Panc1 (cell line): ENCODE results near the gene ABCB7. TPM values are rescaled to one million over a fixed set of nuclear protein-coding genes. Genes with fewer than 3 reads are reported as not detected.

Source experiments
- ATAC-seq: fragments of 200-7000 bp; cut with Tn5 transposase; 2 replicates; pipeline ENCODE4 v1.9.1; 2020; ENCODE audit warnings: mild to moderate bottlenecking, moderate library complexity
- BruUV-seq: library from RNA; stranded (reverse); fragments of 400-500 nt; replicated peaks from 2 replicates; lab custom pipeline; 2021; lab: Mats Ljungman, UMichigan
- CTCF ChIA-PET: fragments of 300-600 bp; sonication (Branson Sonifier 250); formaldehyde crosslinking; loops from one replicate; lab custom pipeline; 2022; ENCODE audit warnings: antibody characterized with exemption; lab: Charles Lee
- POLR2A ChIA-PET: fragments of 300-600 bp; sonication (Branson Sonifier 250); formaldehyde crosslinking; loops from one replicate; lab custom pipeline; 2022; ENCODE audit warnings: antibody characterized with exemption; lab: Charles Lee
- DNase-seq: peaks from one replicate; pipeline ENCODE4 v3.0.0-alpha.2; 2010; ENCODE audit warnings: low read depth, low spot score
- H3K27ac ChIP-seq: 2 replicates; pipeline ENCODE4 v1.5.1; 2011; ENCODE audit warnings: mild to moderate bottlenecking, low read length, inconsistent platforms
- H3K27me3 ChIP-seq: fragments of 200-500 bp; sonication (Bioruptor generic); 2 replicates; pipeline ENCODE4 v1.6.0; 2014; ENCODE audit warnings: low read length, inconsistent platforms; ENCODE audit not compliant: control insufficient read depth, insufficient read depth
- H3K36me3 ChIP-seq: fragments of 200-500 bp; sonication (Bioruptor generic); 2 replicates; pipeline ENCODE4 v1.5.1; 2014; ENCODE audit warnings: inconsistent platforms, mild to moderate bottlenecking, low read length, moderate library complexity; ENCODE audit not compliant: control insufficient read depth, insufficient read depth
- H3K4me1 ChIP-seq: 2 replicates; pipeline ENCODE4 v1.5.1; 2011; ENCODE audit warnings: inconsistent platforms, mild to moderate bottlenecking, low read length, moderate library complexity; ENCODE audit not compliant: control insufficient read depth, insufficient read depth
- H3K4me3 ChIP-seq, 2 experiments: 2 replicates each; pipeline ENCODE4 v1.5.1; 2011 to 2012; ENCODE audit warnings: low read depth in 2 of 2, low read length in 2 of 2, mild to moderate bottlenecking in 2 of 2, inconsistent platforms in 1 of 2, moderate library complexity in 1 of 2
- H3K9me3 ChIP-seq: fragments of 200-500 bp; sonication (Bioruptor generic); 2 replicates; pipeline ENCODE4 v1.5.1; 2014; ENCODE audit warnings: low read depth, mild to moderate bottlenecking, inconsistent platforms, low read length, moderate library complexity; ENCODE audit not compliant: control insufficient read depth, insufficient read depth
- POLR2AphosphoS5 ChIP-seq: IDR thresholded peaks from 2 replicates; pipeline ENCODE4 v1.6.1; 2012; ENCODE audit warnings: mild to moderate bottlenecking, low read depth, low read length, moderate library complexity
- SIN3A ChIP-seq: IDR thresholded peaks from 2 replicates; pipeline ENCODE4 v1.6.1; 2012; ENCODE audit warnings: low read depth, mild to moderate bottlenecking, low read length, moderate library complexity, borderline replicate concordance; ENCODE audit not compliant: insufficient read depth
- TCF7L2 ChIP-seq: IDR thresholded peaks from 2 replicates; pipeline ENCODE4 v1.6.1; 2011; ENCODE audit warnings: mild to moderate bottlenecking, low read depth, low read length, inconsistent platforms
- in situ Hi-C: cut with HindIII; loops from 2 replicates; pipeline ENCODE4 v1.10.0; 2016; ENCODE audit warnings: low sequenced_read_pairs, low pct_unique_long_range_greater_than_20kb
- intact Hi-C: fragments of 100-400 bp; cut with micrococcal nuclease; formaldehyde crosslinking; loops from one replicate; pipeline ENCODE4 v1.10.0; 2022; ENCODE audit not compliant: unreplicated experiment
- total RNA-seq: library from RNA; stranded (reverse); gene quantifications from one replicate; pipeline ENCODE4 v1.2.1, GENCODE V29; 2021; ENCODE audit not compliant: unreplicated experiment
- TF ChIP-seq, protein P1 (sequence below): fragments of 450-650 bp; IDR thresholded peaks from 2 replicates; pipeline ENCODE4 v1.5.1; 2017; ENCODE audit warnings: mild to moderate bottlenecking
- TF ChIP-seq, protein P2 (sequence below), 2 experiments: IDR thresholded peaks; 2 replicates each; pipeline ENCODE4 v1.6.1; 2011 to 2012; ENCODE audit warnings: low read depth in 2 of 2, control low read depth in 1 of 2, low read length in 1 of 2, mild to moderate bottlenecking in 1 of 2, moderate library complexity in 1 of 2; ENCODE audit not compliant: insufficient read depth in 1 of 2

Gene ABCB7
- total RNA-seq, 1 experiment from 2014 or later = 30.7 TPM

DNA sequence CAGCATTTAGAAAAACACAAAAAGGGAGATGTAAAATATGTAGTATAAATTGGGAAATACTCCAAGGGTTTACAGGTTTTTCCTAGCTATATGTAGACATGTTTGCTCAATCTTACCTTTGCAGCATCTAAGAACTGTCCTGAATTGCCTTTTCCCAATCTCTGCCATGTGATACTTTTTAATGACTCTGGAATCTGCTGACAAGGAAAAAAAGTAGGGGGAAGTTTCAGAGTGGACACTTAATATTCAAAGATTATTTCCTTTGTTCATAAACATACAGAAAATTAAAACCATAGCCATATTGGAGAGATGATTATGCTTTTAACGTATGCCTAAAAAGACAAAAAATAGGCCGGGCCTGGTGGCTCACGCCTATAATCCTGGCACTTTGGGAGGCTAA lies 41.4 kb downstream of the ABCB7 start:
- TF ChIP-seq, protein P1, sequence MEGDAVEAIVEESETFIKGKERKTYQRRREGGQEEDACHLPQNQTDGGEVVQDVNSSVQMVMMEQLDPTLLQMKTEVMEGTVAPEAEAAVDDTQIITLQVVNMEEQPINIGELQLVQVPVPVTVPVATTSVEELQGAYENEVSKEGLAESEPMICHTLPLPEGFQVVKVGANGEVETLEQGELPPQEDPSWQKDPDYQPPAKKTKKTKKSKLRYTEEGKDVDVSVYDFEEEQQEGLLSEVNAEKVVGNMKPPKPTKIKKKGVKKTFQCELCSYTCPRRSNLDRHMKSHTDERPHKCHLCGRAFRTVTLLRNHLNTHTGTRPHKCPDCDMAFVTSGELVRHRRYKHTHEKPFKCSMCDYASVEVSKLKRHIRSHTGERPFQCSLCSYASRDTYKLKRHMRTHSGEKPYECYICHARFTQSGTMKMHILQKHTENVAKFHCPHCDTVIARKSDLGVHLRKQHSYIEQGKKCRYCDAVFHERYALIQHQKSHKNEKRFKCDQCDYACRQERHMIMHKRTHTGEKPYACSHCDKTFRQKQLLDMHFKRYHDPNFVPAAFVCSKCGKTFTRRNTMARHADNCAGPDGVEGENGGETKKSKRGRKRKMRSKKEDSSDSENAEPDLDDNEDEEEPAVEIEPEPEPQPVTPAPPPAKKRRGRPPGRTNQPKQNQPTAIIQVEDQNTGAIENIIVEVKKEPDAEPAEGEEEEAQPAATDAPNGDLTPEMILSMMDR = no peak
- TF ChIP-seq, protein P2, sequence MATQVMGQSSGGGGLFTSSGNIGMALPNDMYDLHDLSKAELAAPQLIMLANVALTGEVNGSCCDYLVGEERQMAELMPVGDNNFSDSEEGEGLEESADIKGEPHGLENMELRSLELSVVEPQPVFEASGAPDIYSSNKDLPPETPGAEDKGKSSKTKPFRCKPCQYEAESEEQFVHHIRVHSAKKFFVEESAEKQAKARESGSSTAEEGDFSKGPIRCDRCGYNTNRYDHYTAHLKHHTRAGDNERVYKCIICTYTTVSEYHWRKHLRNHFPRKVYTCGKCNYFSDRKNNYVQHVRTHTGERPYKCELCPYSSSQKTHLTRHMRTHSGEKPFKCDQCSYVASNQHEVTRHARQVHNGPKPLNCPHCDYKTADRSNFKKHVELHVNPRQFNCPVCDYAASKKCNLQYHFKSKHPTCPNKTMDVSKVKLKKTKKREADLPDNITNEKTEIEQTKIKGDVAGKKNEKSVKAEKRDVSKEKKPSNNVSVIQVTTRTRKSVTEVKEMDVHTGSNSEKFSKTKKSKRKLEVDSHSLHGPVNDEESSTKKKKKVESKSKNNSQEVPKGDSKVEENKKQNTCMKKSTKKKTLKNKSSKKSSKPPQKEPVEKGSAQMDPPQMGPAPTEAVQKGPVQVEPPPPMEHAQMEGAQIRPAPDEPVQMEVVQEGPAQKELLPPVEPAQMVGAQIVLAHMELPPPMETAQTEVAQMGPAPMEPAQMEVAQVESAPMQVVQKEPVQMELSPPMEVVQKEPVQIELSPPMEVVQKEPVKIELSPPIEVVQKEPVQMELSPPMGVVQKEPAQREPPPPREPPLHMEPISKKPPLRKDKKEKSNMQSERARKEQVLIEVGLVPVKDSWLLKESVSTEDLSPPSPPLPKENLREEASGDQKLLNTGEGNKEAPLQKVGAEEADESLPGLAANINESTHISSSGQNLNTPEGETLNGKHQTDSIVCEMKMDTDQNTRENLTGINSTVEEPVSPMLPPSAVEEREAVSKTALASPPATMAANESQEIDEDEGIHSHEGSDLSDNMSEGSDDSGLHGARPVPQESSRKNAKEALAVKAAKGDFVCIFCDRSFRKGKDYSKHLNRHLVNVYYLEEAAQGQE (IDR thresholded peaks at IDR 0.05; ENCODE audit: insufficient read depth in 1 of 2, low read depth in 2 of 2, low read length in 1 of 2) = no peak
- in situ Hi-C loops = no loop called here
- CTCF ChIA-PET = no interaction called here
- intact Hi-C loops = no loop called here
- no peak overlapping the region for H3K27ac ChIP-seq
- no peaks in the 10 kb centered on the region for H3K4me1 ChIP-seq
- no peaks in the 10 kb centered on the region for H3K36me3 ChIP-seq
- no peak overlapping the region for H3K4me3 ChIP-seq
- POLR2A ChIA-PET = no interaction called here
- H3K9me3 ChIP-seq = no peaks in the 10 kb centered on the region
- no peak for ATAC-seq
- BruUV-seq = no TSS peak
- DNase-seq = no peak
- no peaks in the 10 kb centered on the region for H3K27me3 ChIP-seq

DNA sequence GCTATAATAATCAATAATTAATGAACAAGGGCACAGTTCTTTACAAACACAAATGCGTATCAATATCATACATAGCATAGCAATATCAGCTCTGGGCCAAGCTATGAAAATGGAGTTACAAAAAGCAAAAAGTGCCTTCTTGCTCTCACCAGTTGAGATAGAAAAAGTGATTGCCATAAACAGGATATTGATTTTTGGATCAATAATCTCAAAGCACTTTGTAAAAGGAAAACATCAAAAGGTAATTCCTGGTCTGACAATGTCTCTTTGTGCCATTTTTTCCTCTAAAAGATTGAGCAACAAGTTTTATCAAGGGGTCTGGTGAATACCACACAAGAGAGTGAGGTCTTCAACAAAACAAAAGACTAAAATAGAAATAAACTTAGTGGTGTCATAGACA lies 42.4 kb downstream of the ABCB7 start:
- Histone ChIP-seq H3K27me3 (no peaks in the 10 kb centered on the region), H3K4me3 (no peak overlapping the region), H3K36me3 (no peaks in the 10 kb centered on the region), H3K9me3 (no peaks in the 10 kb centered on the region), H3K27ac (no peak overlapping the region), H3K4me1 (no peaks in the 10 kb centered on the region)
- POLR2A ChIA-PET = no interaction called here
- BruUV-seq = no TSS peak
- in situ Hi-C loops = no loop called here
- DNase-seq = no peak
- CTCF ChIA-PET = no interaction called here
- ATAC-seq = no peak
- intact Hi-C loops = no loop called here
- TF ChIP-seq SIN3A = no peak
- TF ChIP-seq, protein P1 = no peak
- TF ChIP-seq TCF7L2 = no peak
- no peak for TF ChIP-seq POLR2AphosphoS5
- TF ChIP-seq, protein P2 (IDR thresholded peaks at IDR 0.05; ENCODE audit: insufficient read depth in 1 of 2, low read depth in 2 of 2, low read length in 1 of 2) = no peak
